Motor neuron (in vitro differentiated cells): ENCODE data around the gene CKS1B. TPM values are rescaled to one million over a fixed set of nuclear protein-coding genes. Genes with fewer than 3 reads are reported as not detected.
"Not testable (repeated sequence)": the region's sequence is repeated elsewhere in the genome, so short reads cannot be mapped to it uniquely, and the experiment has no call there.

Experiments used
- ATAC-seq, 8 experiments: fragments of 200-7000 bp; cut with Tn5 transposase; replicated peaks in 6 of 8; 2 replicates each; pipeline ENCODE4 v1.8.0; 2021; ENCODE audit warnings: mild to moderate bottlenecking in 8 of 8, moderate library complexity in 8 of 8
- H3K27ac ChIP-seq, 2 donors: fragments of 250-450 bp; sonication (Bioruptor Pico); 2 replicates each; pipeline ENCODE4 v1.9.0; 2021; ENCODE audit warnings: antibody characterized with exemption in 2 of 2, mild to moderate bottlenecking in 2 of 2, moderate library complexity in 1 of 2
- H3K4me1 ChIP-seq, 2 donors: fragments of 250-450 bp; sonication (Bioruptor Pico); replicated peaks in 1 of 2; 2 replicates each; pipeline ENCODE4 v1.6.1; 2021; ENCODE audit warnings: antibody characterized with exemption in 2 of 2, mild to moderate bottlenecking in 2 of 2, moderate library complexity in 1 of 2
- H3K4me3 ChIP-seq, 5 donors: fragments of 250-450 bp; sonication (Bioruptor Pico); 2 replicates each; pipeline ENCODE4 v1.9.0; 2021; ENCODE audit warnings: antibody characterized with exemption in 5 of 5, mild to moderate bottlenecking in 5 of 5, moderate library complexity in 4 of 5
- WGBS, 10 experiments: fragments of 450-650 bp; shearing (Covaris generic); methylation state at CpG; one replicate each; pipeline ENCODE4 v1.0.0; 2022; 5-methylcytosine and 5-hydroxymethylcytosine counted together
- in situ Hi-C, 9 experiments: fragments of 400-800 bp; cut with MboI; loops; one replicate each; pipeline ENCODE4 v1.15.0; 2021; ENCODE audit warnings: low sequenced_read_pairs in 9 of 9, low pct_unique_long_range_greater_than_20kb in 2 of 9; ENCODE audit not compliant: unreplicated experiment in 9 of 9
- total RNA-seq, 8 experiments: library from RNA; unstranded; fragments of 300-600 nt; gene quantifications; 2 replicates each; pipeline versions ENCODE4 v1.2.3 to v1.2.4, GENCODE V29; 2022

CKS1B gene
- total RNA-seq, 8 experiments from 2014 or later: 21.6 to 257 (median 42.5) TPM

GRCh38 chr1:154982897-154983648 is 8.6 kb downstream of the CKS1B start, which contains the start of gene FLAD1:
Gene FLAD1, plus strand, starts transcription at chr1:154983344. Its CDS starts 351 bp downstream, at chr1:154983695.
- in situ Hi-C loops: no loop called here
- Histone ChIP-seq H3K27ac (peak within 1 kb of the TSS; percentile 75 to 80), H3K4me1 (peaks cover 13% of the 10 kb centered on the region in 2 donors), H3K4me3 (peak within 1 kb of the TSS; percentile 65 to 93 (median 71))
- peak; percentile 99 to 100 (median 100) for ATAC-seq
- WGBS, 10 experiments: 0 to 2% (median 0%) methylated on average over 1 to 20 of the region's 26 CpGs

GRCh38 chr1:154983776-154984466 is 9.4 kb downstream of the CKS1B start:
- Histone ChIP-seq H3K4me1 (peaks cover 14 to 15% of the 10 kb centered on the region in 2 donors), H3K4me3 (peak overlapping the region; percentile 65 to 93 (median 71)), H3K27ac (peak overlapping the region; percentile 75 to 80)
- in situ Hi-C loops: no loop called here
- WGBS, 10 experiments: 0 to 67% (median 15%) methylated on average over 1 to 11 of the region's 17 CpGs
- no peak for ATAC-seq

- ATAC-seq, H3K27ac ChIP-seq, H3K4me3 ChIP-seq, in situ Hi-C loops: not testable (repeated sequence)
- WGBS, 10 experiments: 94 to 100% (median 100%) methylated on average over 1 to 3 of the region's 4 CpGs; no CpG with 5 or more reads in 2 of the 10 experiments
- H3K4me1 ChIP-seq: peaks cover 16 to 19% of the 10 kb centered on the region in 2 donors
These were observed 12.3 kb downstream of the CKS1B start for GRCh38 chr1:154986736-154987135.

GRCh38 chr1:154987326-154987725 is 12.8 kb downstream of the CKS1B start:
- ATAC-seq: no peak
- H3K4me3 ChIP-seq: no peak overlapping the region
- H3K27ac ChIP-seq: no peak overlapping the region
- H3K4me1 ChIP-seq: peaks cover 13 to 17% of the 10 kb centered on the region in 2 donors
- in situ Hi-C loops: no loop called here
- WGBS, 10 experiments: 87 to 100% (median 100%) methylated on average over 1 to 6 of the region's 6 CpGs; no CpG with 5 or more reads in 1 of the 10 experiments

GRCh38 chr1:154988058-154988954 is 13.8 kb downstream of the CKS1B start:
- Histone ChIP-seq H3K4me3 (no peak overlapping the region), H3K4me1 (peaks cover 17 to 20% of the 10 kb centered on the region in 2 donors), H3K27ac (no peak overlapping the region)
- WGBS, 10 experiments: 89 to 100% (median 91%) methylated on average over 1 to 13 of the region's 17 CpGs; no CpG with 5 or more reads in 3 of the 10 experiments
- ATAC-seq: no peak
- in situ Hi-C loops: no loop called here

GRCh38 chr1:154989195-154989860 is 14.8 kb downstream of the CKS1B start:
- WGBS, 10 experiments: 80 to 100% (median 100%) methylated on average over 1 of the region's 3 CpGs; no CpG with 5 or more reads in 6 of the 10 experiments
- no peak for ATAC-seq
- H3K4me3 ChIP-seq: no peak overlapping the region
- peaks cover 21 to 22% of the 10 kb centered on the region in 2 donors for H3K4me1 ChIP-seq
- in situ Hi-C loops: no loop called here
- no peak overlapping the region for H3K27ac ChIP-seq

GRCh38 chr1:154990276-154990675 is 15.8 kb downstream of the CKS1B start:
- in situ Hi-C loops: no loop called here
- 80 to 100% (median 91%) methylated on average over 1 to 8 of the region's 8 CpGs; no CpG with 5 or more reads in 4 of the 10 experiments for WGBS, 10 experiments
- ATAC-seq: no peak

GRCh38 chr1:154992721-154993571 is 18.5 kb downstream of the CKS1B start:
- in situ Hi-C loops: no loop called here
- Histone ChIP-seq H3K4me1 (peaks cover 17 to 19% of the 10 kb centered on the region in 2 donors), H3K27ac (peak overlapping the region in 1 of 2 donors; percentile 66), H3K4me3 (no peak overlapping the region)
- peak; percentile 50 to 94 (median 90) for ATAC-seq
- WGBS, 10 experiments: 38 to 100% (median 93%) methylated on average over 1 to 13 of the region's 14 CpGs; no CpG with 5 or more reads in 3 of the 10 experiments

More at GRCh38 chr1:154990276-154990675, 15.8 kb downstream of the CKS1B start:
- Histone ChIP-seq H3K27ac (no peak overlapping the region), H3K4me3 (no peak overlapping the region), H3K4me1 (peaks cover 16 to 17% of the 10 kb centered on the region in 2 donors)

GRCh38 chr1:154993572-154994268 is 19.2 kb downstream of the CKS1B start, which contains the start of gene LENEP:
Gene LENEP, plus strand, starts transcription at chr1:154993586. Its CDS starts 22 bp downstream, at chr1:154993608.
- H3K4me1 ChIP-seq: peaks cover 17 to 21% of the 10 kb centered on the region in 2 donors
- 50 to 100% (median 86%) methylated on average over 1 to 5 of the region's 8 CpGs; no CpG with 5 or more reads in 4 of the 10 experiments for WGBS, 10 experiments
- H3K27ac ChIP-seq: peak within 1 kb of the TSS in 1 of 2 donors; percentile 70
- in situ Hi-C loops: no loop called here
- H3K4me3 ChIP-seq: no peak within 1 kb of the TSS
- no peak for ATAC-seq

GRCh38 chr1:154994269-154994587 is 19.7 kb downstream of the CKS1B start:
- in situ Hi-C loops: no loop called here
- ATAC-seq: no peak

GRCh38 chr1:154994591-154994990 is 20.1 kb downstream of the CKS1B start:
- no peak overlapping the region for H3K27ac ChIP-seq
- no peak for ATAC-seq
- peaks cover 11 to 22% of the 10 kb centered on the region in 2 donors for H3K4me1 ChIP-seq
- in situ Hi-C loops: no loop called here
- no peak overlapping the region for H3K4me3 ChIP-seq
- WGBS, 10 experiments: 16 to 93% (median 89%) methylated on average over 1 to 3 of the region's 3 CpGs; no CpG with 5 or more reads in 4 of the 10 experiments

More at GRCh38 chr1:154994269-154994587, 19.7 kb downstream of the CKS1B start:
- H3K4me3 ChIP-seq: no peak overlapping the region
- H3K4me1 ChIP-seq: peaks cover 13 to 22% of the 10 kb centered on the region in 2 donors
- H3K27ac ChIP-seq: no peak overlapping the region
- 11 to 83% (median 83%) methylated on average over 1 of the region's 1 CpG; no CpG with 5 or more reads in 5 of the 10 experiments for WGBS, 10 experiments
